Liver (tissue), 9 donors: ENCODE measurements around the gene SSX4. TPM values are rescaled to one million over a fixed set of nuclear protein-coding genes. Genes with fewer than 3 reads are reported as not detected.
"Not testable (repeated sequence)": the region's sequence is repeated elsewhere in the genome, so short reads cannot be mapped to it uniquely, and the experiment has no call there.

Experiments used
- DNase-seq: peaks from one replicate; pipeline ENCODE4 v3.0.0-alpha.2; 2017; ENCODE audit warnings: low spot score
- H3K27ac ChIP-seq, 2 donors: one replicate each; pipeline ENCODE4 v1.7.0; 2013; ENCODE audit warnings: inconsistent platforms in 2 of 2, low read length in 2 of 2, control low read depth in 1 of 2, low read depth in 1 of 2, mild to moderate bottlenecking in 1 of 2
- H3K27me3 ChIP-seq, 4 donors: one replicate each; pipeline versions ENCODE4 v1.6.1 to v1.7.0; 2013; ENCODE audit warnings: low read length in 3 of 4, inconsistent platforms in 1 of 4, mild to moderate bottlenecking in 1 of 4, moderate library complexity in 1 of 4; ENCODE audit not compliant: control insufficient read depth in 4 of 4, insufficient read depth in 4 of 4
- H3K36me3 ChIP-seq, 4 donors: one replicate each; pipeline versions ENCODE4 v1.6.1 to v1.7.0; 2013; ENCODE audit warnings: low read length in 3 of 4, mild to moderate bottlenecking in 3 of 4, low read depth in 1 of 4, moderate library complexity in 1 of 4; ENCODE audit not compliant: control insufficient read depth in 4 of 4, insufficient read depth in 3 of 4
- H3K4me1 ChIP-seq, 4 donors: one replicate each; pipeline versions ENCODE4 v1.6.1 to v1.7.0; 2013; ENCODE audit warnings: low read length in 3 of 4, mild to moderate bottlenecking in 3 of 4, moderate library complexity in 1 of 4; ENCODE audit not compliant: control insufficient read depth in 4 of 4, insufficient read depth in 4 of 4
- H3K4me3 ChIP-seq, 3 donors: one replicate each; pipeline versions ENCODE4 v1.6.1 to v1.7.0; 2013; ENCODE audit warnings: low read length in 3 of 3, control low read depth in 1 of 3, low read depth in 1 of 3, mild to moderate bottlenecking in 1 of 3
- H3K9ac ChIP-seq, 2 donors: one replicate each; pipeline ENCODE4 v1.7.0; 2013; ENCODE audit warnings: low read length in 2 of 2, mild to moderate bottlenecking in 2 of 2, moderate library complexity in 2 of 2, control low read depth in 1 of 2, low read depth in 1 of 2
- H3K9me3 ChIP-seq, 4 donors: one replicate each; pipeline versions ENCODE4 v1.6.1 to v1.7.0; 2013; ENCODE audit warnings: low read length in 3 of 4; ENCODE audit not compliant: control insufficient read depth in 4 of 4
- WGBS: extraction: QIAGEN DNeasy Blood & Tissue Kit; methylation state at CpG from one replicate; pipeline ENCODE4 v1.1.7; 2013; 5-methylcytosine and 5-hydroxymethylcytosine counted together
- polyA plus RNA-seq, 2 donors: library from polyadenylated mRNA; stranded (reverse) in 1 of 2; unstranded in 1 of 2; fragments of 200-250 nt in 1 of 2; fragments of >200 nt in 1 of 2; fragmentation: Nextera tagmentation in 1 of 2; extraction: Ambion mirVana in 1 of 2; gene quantifications; one replicate each; pipeline versions ENCODE4 v1.2.1 to v1.2.3, GENCODE V29; 2013 to 2015
- total RNA-seq, 2 donors: library from RNA; depleted of rRNA; stranded (reverse); fragments of >200 nt; gene quantifications; one replicate each; pipeline ENCODE4 v1.2.3, GENCODE V29; 2014
- donor health status: healthy.
- donor health status: healthy.
- donor health status: healthy.
- donor health status: healthy.
- donor health status: healthy.

Gene SSX4
- total and polyA plus RNA-seq, 4 donors, result not detected

DNA sequence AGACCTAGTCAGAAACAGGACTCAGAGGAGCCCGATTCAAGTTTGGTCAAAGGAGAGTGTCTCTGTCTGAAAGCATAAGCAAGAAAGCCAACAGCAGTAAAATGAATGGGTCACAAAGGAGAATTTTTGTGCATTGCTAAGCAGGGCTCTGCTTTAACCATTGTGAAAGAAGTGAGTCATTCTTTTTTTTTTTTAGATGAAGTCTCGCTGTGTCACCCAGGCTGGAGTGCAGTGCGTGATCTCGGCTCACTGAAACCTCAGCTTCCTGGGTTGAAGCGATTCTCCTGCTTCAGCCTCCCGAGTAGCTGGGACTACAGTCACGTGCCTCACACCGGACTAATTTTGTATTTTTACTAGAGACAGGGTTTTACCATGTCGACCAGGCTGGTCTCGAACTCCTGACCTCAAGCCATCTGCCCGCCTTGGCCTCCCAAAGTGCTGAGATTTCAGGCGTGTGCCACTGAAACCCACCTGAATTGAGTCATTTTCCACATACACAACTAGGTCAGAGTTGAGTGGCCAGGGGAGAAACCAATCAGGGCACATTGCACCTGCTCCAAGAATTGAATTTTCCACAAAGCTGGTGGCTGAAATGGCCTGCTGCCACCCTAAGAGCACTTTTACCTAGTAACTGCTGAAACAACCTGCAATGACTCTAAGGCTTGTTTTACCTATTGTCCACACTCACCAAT is 15.5 kb upstream of the SSX4 start:
- not testable (repeated sequence) for DNase-seq, H3K9ac ChIP-seq, H3K4me3 ChIP-seq, H3K27ac ChIP-seq, H3K9me3 ChIP-seq, H3K27me3 ChIP-seq, H3K4me1 ChIP-seq, H3K36me3 ChIP-seq
- no CpG with 5 or more reads among the region's 12 CpGs for WGBS

DNA sequence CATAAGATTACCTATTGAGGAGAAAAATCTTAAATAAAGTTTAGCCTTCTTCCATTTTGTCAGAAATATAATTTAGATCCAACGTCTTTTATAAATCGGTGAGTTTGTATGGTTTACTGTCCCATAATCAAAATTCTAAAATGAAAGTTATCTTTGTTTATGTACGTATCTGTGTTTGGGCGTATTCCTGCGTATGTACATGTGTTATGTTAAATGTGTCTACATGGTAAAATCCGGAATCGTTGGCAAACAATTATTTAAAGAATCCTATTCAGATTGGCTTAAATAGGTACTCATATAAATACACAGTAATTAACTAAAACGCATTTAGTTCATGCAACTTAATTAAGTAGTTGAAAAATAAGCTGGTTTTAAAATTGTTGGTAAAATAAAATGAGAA is 12.9 kb upstream of the SSX4 start:
- not testable (repeated sequence) for DNase-seq, H3K9ac ChIP-seq, H3K4me3 ChIP-seq, H3K27me3 ChIP-seq, H3K9me3 ChIP-seq, H3K4me1 ChIP-seq, H3K27ac ChIP-seq, H3K36me3 ChIP-seq
- no CpG with 5 or more reads among the region's 8 CpGs for WGBS

DNA sequence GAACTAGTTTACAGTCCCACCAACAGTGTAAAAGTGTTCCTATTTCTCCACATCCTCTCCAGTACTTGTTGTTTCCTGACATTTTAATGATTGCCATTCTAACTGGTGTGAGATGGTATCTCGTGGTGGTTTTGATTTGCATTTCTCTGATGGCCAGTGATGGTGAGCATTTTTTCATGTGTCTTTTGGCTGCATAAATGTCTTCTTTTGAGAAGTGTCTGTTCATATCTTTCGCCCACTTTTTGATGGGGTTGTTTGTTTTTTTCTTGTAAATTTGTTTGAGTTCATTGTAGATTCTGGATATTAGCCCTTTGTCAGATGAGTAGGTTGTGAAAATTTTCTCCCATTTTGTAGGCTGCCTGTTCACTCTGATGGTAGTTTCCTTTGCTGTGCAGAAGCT is 13.6 kb downstream of the SSX4 start:
- WGBS, result 81% methylated on average over 1 of the region's 2 CpGs
- H3K4me3 ChIP-seq, H3K9me3 ChIP-seq, H3K27ac ChIP-seq, H3K36me3 ChIP-seq, H3K4me1 ChIP-seq, DNase-seq, H3K9ac ChIP-seq, H3K27me3 ChIP-seq: not testable (repeated sequence)

DNA sequence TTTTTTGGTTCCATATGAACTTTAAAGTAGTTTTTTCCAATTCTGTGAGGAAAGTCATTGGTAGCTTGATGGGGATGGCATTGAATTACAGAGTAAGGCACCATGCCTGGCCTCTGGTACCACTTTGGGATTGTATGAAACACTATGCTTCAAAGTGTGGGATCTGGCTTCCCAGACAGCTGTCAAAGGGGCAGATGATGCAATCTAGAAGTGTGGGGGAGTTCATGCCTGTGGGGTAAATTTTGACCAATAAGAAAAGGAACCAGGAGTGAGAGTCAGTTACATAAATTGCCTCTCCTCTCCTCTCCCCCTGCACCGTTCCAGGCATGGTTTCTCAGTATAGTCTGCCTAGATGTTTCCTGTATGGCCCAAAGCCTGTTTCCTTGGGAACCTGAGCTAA is 14.5 kb downstream of the SSX4 start:
- WGBS, result 18% methylated on average over 1 of the region's 1 CpG
- not testable (repeated sequence) for DNase-seq

DNA sequence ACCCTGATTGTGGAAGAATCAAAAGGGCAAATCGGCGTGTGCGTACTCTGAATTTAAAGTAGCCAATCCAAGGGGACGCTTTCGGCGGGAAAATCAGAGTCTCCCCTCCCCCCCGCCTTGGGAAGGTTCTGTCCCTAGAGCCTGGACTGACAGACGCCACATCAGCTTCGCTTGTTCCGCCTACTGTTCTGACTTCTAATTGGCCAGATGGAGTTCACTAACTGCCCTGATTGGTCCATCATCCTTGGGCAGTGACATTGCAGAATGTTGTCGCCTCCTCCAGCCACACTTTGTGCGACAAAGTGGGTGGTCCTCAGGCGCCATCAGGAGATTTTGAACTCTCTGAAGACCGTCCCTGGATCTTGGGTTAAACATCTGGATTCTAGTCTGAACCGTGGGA is 28.5 kb downstream of the SSX4 start, which contains the start of gene SSX4B:
TSS of gene SSX4B (minus strand) at position 101 of the 400 bp plus-strand sequence. CDS start 588 bp downstream, outside the sequence.
- not testable (repeated sequence) for DNase-seq, H3K36me3 ChIP-seq, H3K27me3 ChIP-seq, H3K4me3 ChIP-seq, H3K4me1 ChIP-seq, H3K27ac ChIP-seq, H3K9me3 ChIP-seq, H3K9ac ChIP-seq
- no CpG with 5 or more reads among the region's 15 CpGs for WGBS

More for the DNA sequence above, 14.5 kb downstream of the SSX4 start:
- H3K27me3 ChIP-seq, H3K4me1 ChIP-seq, H3K27ac ChIP-seq, H3K9me3 ChIP-seq, H3K4me3 ChIP-seq, H3K9ac ChIP-seq, H3K36me3 ChIP-seq: not testable (repeated sequence)

DNA sequence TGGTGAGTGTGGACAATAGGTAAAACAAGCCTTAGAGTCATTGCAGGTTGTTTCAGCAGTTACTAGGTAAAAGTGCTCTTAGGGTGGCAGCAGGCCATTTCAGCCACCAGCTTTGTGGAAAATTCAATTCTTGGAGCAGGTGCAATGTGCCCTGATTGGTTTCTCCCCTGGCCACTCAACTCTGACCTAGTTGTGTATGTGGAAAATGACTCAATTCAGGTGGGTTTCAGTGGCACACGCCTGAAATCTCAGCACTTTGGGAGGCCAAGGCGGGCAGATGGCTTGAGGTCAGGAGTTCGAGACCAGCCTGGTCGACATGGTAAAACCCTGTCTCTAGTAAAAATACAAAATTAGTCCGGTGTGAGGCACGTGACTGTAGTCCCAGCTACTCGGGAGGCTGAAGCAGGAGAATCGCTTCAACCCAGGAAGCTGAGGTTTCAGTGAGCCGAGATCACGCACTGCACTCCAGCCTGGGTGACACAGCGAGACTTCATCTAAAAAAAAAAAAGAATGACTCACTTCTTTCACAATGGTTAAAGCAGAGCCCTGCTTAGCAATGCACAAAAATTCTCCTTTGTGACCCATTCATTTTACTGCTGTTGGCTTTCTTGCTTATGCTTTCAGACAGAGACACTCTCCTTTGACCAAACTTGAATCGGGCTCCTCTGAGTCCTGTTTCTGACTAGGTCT is 43.8 kb downstream of the SSX4 start:
- no CpG with 5 or more reads among the region's 12 CpGs for WGBS
- H3K4me1 ChIP-seq, H3K4me3 ChIP-seq, H3K27ac ChIP-seq, H3K9me3 ChIP-seq, H3K9ac ChIP-seq, DNase-seq, H3K36me3 ChIP-seq, H3K27me3 ChIP-seq: not testable (repeated sequence)

DNA sequence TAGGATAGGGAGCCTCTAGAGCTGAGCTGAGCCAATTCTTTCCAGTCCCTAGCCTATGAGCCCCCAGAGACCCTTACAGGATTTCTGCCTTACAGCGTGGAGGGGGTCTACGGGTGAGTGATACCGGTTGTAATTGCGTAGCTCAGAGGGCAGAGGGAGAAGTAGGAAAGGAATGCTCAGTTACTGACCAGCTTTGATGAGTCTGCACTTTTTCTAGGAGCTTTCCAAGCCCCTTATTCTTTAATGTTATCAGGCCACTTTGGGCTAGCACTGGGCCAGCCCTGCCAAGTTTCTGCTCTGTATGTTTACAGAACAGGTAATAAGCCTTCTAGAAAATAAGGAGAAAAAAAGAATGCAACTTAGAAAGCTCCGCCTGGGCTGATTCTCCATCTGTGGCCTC is 46.3 kb downstream of the SSX4 start:
- H3K9ac ChIP-seq, H3K9me3 ChIP-seq, H3K27me3 ChIP-seq, H3K27ac ChIP-seq, DNase-seq, H3K36me3 ChIP-seq, H3K4me1 ChIP-seq, H3K4me3 ChIP-seq: not testable (repeated sequence)
- WGBS, result 61% methylated on average over 5 of the region's 5 CpGs

DNA sequence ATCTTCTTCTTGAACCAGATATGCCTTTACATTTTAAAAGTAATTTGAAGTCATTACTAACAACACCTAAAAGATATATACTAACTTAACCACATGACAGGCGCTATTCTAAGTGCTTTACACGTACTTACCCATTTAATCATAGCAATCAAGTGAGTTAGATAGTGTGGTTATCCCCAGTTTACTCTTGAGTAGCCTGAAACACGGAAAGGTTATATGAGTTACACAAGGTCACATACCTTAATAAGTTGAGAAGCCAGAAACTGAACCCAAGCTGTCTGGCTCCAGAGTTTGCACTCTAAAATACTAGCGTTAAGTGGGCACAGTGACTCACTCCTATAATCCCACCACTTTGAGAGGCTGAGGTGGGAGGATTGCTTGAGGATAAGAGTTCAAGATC is 46.8 kb downstream of the SSX4 start:
- not testable (repeated sequence) for H3K4me3 ChIP-seq, H3K4me1 ChIP-seq, H3K27me3 ChIP-seq, DNase-seq, H3K9ac ChIP-seq, H3K27ac ChIP-seq, H3K36me3 ChIP-seq, H3K9me3 ChIP-seq
- 66% methylated on average over 4 of the region's 4 CpGs for WGBS
